GM12801 (cell line): ENCODE data around the gene NR2F6.

Experiments used
- TF ChIP-seq, protein P1 (sequence below): IDR thresholded peaks from one replicate; pipeline ENCODE4 v1.5.1; 2011; ENCODE audit warnings: control low read depth; ENCODE audit not compliant: insufficient read length; ENCODE audit errors: extremely low read depth

NR2F6 gene

DNA sequence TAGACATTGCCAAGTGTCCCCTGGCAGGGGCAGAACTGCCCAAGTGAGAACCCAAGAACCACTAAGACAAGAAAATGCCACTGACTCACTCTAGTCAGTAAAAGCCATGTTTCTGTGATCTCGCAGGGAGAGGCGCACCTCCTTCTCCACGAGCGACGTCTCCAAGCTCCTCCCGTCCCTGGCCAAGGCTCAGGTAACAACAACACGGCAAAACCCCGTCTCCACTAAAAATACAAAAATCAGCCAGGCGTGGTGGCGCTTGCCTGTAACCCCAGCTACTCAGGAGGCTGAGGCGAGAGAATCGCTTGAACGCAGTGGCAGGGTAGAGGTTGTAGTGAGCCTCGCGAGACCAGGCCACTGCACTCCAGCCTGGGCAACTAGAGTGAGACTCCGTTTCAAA lies 48.1 kb downstream of the NR2F6 start:
- TF ChIP-seq, protein P1, sequence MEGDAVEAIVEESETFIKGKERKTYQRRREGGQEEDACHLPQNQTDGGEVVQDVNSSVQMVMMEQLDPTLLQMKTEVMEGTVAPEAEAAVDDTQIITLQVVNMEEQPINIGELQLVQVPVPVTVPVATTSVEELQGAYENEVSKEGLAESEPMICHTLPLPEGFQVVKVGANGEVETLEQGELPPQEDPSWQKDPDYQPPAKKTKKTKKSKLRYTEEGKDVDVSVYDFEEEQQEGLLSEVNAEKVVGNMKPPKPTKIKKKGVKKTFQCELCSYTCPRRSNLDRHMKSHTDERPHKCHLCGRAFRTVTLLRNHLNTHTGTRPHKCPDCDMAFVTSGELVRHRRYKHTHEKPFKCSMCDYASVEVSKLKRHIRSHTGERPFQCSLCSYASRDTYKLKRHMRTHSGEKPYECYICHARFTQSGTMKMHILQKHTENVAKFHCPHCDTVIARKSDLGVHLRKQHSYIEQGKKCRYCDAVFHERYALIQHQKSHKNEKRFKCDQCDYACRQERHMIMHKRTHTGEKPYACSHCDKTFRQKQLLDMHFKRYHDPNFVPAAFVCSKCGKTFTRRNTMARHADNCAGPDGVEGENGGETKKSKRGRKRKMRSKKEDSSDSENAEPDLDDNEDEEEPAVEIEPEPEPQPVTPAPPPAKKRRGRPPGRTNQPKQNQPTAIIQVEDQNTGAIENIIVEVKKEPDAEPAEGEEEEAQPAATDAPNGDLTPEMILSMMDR, result no peak

DNA sequence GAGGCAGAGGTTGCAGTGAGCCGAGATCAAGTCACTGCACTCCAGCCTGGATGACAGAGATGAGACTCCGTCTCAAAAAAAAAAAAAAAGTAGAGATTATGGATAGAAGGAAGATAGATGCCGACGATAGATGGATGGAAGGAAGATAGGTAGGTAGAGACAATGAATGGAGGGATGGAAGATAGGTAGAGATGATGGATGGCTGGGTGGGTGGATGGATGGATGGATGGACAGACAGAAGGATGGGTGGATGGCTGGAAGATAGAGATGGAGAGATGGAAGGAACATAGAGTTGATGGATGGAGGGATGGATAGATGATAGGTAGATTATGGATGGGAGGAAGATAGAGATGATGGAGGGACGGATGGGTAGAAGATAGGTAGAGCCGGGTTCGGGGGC lies 49.1 kb downstream of the NR2F6 start:
- TF ChIP-seq, protein P1, result no peak

DNA sequence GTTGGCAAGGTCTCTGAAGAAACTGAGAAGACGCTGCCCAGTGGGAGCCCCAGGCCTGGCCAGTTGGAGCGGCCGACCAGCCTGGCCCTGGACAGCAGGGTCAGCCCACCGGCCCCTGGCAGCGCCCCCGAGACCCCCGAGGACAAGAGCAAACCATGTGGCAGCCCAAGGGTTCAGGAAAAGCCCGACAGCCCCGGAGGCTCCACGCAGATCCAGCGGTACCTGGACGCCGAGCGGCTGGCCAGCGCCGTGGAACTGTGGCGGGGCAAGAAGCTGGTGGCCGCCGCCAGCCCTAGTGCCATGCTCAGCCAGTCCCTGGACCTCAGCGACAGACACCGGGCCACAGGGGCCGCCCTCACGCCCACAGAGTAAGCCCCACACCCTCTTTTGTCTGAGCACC lies 50.6 kb downstream of the NR2F6 start:
- TF ChIP-seq, protein P1, result no peak

GRCh38 chr19:17194608-17195007 lies 51.1 kb downstream of the NR2F6 start:
- TF ChIP-seq, protein P1, result no peak

GRCh38 chr19:17192751-17193150 lies 53.0 kb downstream of the NR2F6 start:
- TF ChIP-seq, protein P1, result no peak

DNA sequence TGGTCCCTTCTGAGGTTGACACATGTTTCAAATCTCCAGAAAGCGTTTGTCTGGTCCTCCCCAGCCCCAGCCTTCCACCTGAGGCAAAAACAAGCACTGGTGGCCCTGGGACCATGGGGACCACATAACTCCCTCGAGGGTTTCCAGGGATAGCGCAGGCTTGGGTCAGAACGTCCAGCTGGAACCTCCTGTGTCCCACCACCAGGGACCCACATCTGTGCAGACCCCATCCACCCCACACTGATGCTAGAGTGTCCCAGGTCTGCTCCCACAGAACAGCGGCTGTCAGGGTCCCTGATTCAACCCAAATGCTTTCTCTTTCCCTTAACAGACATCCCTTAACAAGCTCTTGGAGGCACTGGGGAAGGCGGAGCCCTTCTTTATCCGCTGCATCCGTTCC lies 60.1 kb downstream of the NR2F6 start:
- TF ChIP-seq, protein P1, result no peak

GRCh38 chr19:17184371-17184841 lies 61.3 kb downstream of the NR2F6 start:
- TF ChIP-seq, protein P1, result no peak
